GM19372 (cell line): Measurements from ENCODE around the gene PRDM10.
"Not testable (repeated sequence)": the region's sequence is repeated elsewhere in the genome, so short reads cannot be mapped to it uniquely, and the experiment has no call there.

Experiments
- ATAC-seq: cut with Tn5 transposase; IDR thresholded peaks from one replicate; pipeline ENCODE4 v1.9.1; 2021; ENCODE audit warnings: mild to moderate bottlenecking, low read depth, moderate library complexity; ENCODE audit not compliant: unreplicated experiment

The PRDM10 gene

DNA sequence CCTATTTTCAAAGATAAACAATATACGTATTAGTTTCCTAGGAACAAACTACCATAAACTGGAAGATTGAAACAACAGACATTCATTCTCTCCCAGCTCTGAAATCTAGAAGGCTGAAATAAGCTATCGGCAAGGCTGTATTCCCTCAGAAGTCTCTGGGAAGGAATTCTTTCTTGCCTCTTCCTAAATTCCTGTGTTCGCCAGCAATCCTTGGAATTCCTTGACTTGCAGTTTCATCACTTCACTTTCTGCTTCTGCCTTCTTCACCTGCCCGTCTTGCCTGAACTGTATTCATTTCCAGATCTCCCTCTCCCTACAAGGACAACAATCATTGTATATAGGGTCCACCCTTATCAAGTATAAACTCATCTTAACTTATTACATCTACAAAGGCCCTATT is 17.7 kb upstream of the PRDM10 start:
- no peak for ATAC-seq

DNA sequence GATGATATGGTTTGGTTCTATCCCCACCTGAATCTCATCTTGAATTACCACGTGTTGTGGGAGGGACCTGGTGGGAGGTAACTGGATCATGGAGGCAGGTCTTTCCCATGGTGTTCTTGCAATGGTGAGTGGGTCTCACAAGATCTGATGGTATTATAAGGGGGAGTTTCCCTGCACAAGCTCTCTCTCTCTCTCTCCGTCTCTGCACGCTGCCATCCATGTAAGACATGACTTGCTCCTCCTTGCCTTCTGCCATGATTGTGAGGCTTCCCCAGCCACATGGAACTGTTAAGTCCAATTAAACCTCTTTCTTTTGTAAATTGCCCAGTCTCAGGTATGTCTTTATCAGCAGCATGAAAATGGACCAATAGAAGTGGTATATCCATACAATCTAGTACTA is 13.2 kb upstream of the PRDM10 start:
- not testable (repeated sequence) for ATAC-seq

DNA sequence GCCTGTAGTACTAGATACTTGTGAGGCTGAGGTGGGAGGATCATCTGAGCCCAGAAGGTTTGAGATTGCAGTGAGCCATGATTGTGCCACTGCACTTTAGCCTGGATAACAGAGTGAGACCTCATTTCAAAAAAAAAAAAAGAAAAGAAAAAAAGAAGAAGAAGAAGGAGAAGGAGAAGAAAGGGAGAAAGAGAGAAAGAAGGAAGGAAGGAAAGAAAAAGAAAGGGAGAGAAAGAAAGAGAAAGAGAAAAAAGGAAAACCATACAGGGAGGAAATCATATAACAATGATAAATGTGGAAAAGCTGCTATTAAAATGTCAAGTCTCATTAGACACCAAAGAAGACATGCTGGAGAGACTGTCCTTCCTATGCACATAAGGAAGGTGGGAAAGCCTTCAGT is 5.7 kb upstream of the PRDM10 start:
- ATAC-seq = no peak

DNA sequence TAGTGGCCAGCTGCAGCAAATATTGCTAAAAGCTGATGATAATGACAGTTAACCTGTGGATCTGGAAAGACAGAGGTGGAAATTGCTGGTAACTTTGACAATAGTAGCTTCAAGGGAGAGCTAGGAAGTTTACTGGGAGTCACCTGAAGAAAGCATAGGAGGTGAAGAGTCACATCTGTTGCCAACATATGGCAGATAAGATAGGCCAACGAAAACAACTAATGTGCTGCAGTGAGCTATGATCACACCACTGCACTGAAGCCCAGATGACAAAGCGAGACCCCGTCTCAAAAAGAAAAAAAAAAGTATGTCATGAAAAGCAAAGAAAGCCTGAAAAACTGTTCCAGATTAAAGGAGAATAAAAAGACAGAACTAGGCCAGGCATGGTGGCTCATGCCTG is 4.3 kb upstream of the PRDM10 start:
- ATAC-seq = no peak

GRCh38 chr11:130003717-130004001 is 1.0 kb upstream of the PRDM10 start:
- peak; percentile 17 for ATAC-seq

GRCh38 chr11:130002846-130003716 is 446 bp upstream of the PRDM10 start:
- ATAC-seq = peak; percentile 67

GRCh38 chr11:130001461-130002351 is 929 bp downstream of the PRDM10 start:
- peak; percentile 27 for ATAC-seq

DNA sequence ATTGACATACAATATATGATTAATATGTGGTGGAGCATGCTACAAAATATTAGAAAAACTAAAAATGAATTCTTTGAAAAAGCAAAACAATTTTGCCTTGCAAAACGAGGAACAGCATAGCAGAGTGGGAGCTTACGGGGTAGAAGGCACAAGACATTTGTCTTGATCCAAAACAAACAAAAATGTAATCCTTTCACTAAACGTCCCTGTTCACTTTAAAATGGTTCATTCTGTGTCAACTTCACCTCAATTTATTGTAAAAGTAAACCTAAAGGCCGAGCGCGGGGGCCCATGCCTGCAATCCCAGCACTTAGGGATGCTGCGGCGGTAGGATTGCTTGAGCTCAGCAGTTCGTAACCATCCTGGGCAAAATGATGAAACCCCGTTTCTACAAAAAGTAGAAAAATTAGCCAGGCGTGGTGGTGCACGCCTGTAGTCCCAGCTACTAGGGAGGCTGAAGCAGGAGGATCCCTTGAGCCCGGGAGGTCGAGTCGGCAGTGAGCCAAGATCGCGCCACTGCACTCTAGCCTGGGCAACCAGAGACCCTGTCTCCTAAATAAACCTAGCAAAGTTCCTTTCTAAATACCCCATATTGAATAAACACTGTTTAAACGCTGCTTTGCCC is 2.0 kb downstream of the PRDM10 start:
- ATAC-seq = no peak

DNA sequence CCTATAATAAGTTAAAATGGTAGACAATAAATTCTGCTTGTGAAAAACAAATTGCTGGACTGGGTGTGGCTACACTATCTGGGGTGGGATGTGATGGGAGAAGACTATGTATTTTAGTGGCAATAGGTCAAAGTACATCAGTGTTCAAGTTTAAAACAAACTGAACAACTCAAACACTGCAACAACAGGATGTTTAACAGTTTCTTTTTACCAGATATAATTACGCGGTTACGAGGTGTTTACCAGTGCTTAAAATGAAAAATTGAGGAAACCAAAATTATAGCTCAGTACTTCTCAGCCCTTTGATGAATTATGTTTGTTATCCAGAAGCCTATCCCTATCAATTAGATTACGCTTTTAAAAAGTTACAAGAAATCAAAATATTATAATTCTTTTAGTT is 3.2 kb downstream of the PRDM10 start:
- no peak for ATAC-seq

- no peak for ATAC-seq
These were observed 3.7 kb downstream of the PRDM10 start for GRCh38 chr11:129998905-129999304.

- ATAC-seq = no peak
These were observed 4.5 kb downstream of the PRDM10 start for GRCh38 chr11:129998107-129998506.

GRCh38 chr11:129997513-129997912 is 5.1 kb downstream of the PRDM10 start:
- ATAC-seq = no peak

- no peak for ATAC-seq
These were observed 6.3 kb downstream of the PRDM10 start for GRCh38 chr11:129996113-129996870.

- no peak for ATAC-seq
These were observed 7.5 kb downstream of the PRDM10 start for GRCh38 chr11:129995163-129995562.

DNA sequence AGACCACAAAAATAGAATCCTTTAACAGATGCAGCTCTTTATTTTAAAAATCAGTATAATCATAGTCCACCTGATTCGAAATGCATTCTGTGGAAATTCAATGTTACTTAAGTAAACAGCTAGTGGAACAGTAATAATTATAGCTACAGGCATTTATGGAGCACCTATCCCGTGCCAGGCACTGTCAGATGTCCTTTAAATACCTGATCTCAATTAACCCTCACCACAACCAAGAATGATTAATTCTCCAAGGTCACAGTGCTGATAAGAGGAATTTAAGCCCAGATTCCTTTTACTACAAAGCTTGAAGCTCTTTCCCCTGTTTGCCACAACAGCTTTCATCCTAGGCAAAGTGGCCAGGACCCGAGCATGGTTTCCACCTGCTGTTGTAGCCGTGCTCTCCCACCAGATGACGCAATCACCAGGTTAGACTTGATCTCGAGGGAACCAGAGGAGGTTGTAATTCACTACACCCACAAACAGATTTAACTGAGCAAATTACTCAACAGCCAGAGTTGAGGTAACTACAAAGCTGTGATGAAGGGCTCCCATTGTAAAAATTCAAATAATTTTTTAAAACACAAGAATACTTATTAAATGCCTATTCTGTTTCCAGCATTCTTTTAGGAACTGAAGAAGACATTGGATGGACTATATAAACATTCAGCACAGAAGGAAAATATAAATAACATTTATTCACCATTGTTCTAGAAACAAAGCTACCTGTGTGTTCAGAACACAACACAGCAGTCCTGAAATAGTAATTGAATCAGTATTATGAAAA is 10.3 kb downstream of the PRDM10 start:
- no peak for ATAC-seq

- ATAC-seq = no peak
These were observed 13.4 kb downstream of the PRDM10 start for GRCh38 chr11:129989149-129989813.

DNA sequence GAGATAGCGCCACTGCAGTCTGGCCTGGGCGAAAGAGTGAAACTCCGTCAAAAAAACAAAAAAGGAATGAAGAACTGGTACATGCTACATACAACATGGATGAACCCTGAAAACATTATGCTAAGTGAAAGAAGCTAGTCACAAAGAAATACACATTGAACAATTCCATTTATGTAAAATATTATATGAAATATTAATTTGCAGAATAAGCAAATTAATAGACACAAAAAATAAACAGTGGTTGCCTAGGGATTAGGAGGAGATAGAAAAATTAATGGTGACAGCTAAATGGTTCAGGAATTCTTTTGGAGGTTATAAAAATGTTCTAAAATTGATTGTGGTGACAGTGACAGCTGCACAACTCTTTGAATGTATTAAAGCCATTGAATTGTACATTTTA is 14.7 kb downstream of the PRDM10 start:
- ATAC-seq = no peak

DNA sequence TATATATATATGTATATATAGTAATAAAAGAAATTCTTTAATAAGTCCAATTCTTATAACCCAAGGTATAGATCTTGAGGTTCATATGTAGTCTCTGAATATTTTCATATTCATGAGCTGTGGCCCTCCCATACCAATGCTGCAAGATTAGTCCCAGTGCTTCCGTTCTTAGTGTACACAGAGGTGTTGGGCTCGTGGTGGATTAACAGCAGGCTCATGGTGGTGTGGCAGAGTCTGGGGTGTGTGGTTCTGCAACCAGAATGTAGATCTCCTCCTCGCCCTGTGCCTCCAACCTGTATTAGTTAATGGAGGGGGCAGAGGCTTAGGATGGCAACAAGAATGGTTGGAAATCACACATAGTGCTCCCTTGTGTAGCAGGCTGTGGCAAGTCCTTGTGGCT is 16.8 kb downstream of the PRDM10 start:
- no peak for ATAC-seq

- ATAC-seq = no peak
These were observed 22.5 kb downstream of the PRDM10 start for GRCh38 chr11:129980086-129980485.
